ENCODE measurements around the gene UNCX.

Gene UNCX

GRCh38 chr7:1252540-1253090, 19.9 kb downstream of the UNCX start:
- no peak overlapping the region for H3K4me3 ChIP-seq (replicated peaks; ENCODE audit: low read depth, low read length)
- no peak for DNase-seq (ENCODE audit: low read depth)
- no peak for TF ChIP-seq CTCF (IDR thresholded peaks at IDR 0.05; ENCODE audit: low read length, missing control alignments)

GRCh38 chr7:1253681-1254181, 21.1 kb downstream of the UNCX start:
- TF ChIP-seq CTCF (IDR thresholded peaks at IDR 0.05; ENCODE audit: low read length, missing control alignments) = no peak
- no peak for DNase-seq (ENCODE audit: low read depth)
- no peak overlapping the region for H3K4me3 ChIP-seq (replicated peaks; ENCODE audit: low read depth, low read length)

GRCh38 chr7:1254281-1255079, 21.8 kb downstream of the UNCX start:
- H3K4me3 ChIP-seq (replicated peaks; ENCODE audit: low read depth, low read length) = no peak overlapping the region
- no peak for DNase-seq (ENCODE audit: low read depth)
- no peak for TF ChIP-seq CTCF (IDR thresholded peaks at IDR 0.05; ENCODE audit: low read length, missing control alignments)

GRCh38 chr7:1255080-1255816, 22.6 kb downstream of the UNCX start:
- no peak for DNase-seq (ENCODE audit: low read depth)
- TF ChIP-seq CTCF (IDR thresholded peaks at IDR 0.05; ENCODE audit: low read length, missing control alignments) = no peak
- H3K4me3 ChIP-seq (replicated peaks; ENCODE audit: low read depth, low read length) = no peak overlapping the region

- TF ChIP-seq CTCF (IDR thresholded peaks at IDR 0.05; ENCODE audit: low read length, missing control alignments) = no peak
- no peak for DNase-seq (ENCODE audit: low read depth)
- no peak overlapping the region for H3K4me3 ChIP-seq (replicated peaks; ENCODE audit: low read depth, low read length)
These were observed 23.2 kb downstream of the UNCX start for GRCh38 chr7:1255817-1256340.

GRCh38 chr7:1256621-1257020, 23.9 kb downstream of the UNCX start:
- DNase-seq (ENCODE audit: low read depth) = no peak
- TF ChIP-seq CTCF (IDR thresholded peaks at IDR 0.05; ENCODE audit: low read length, missing control alignments) = no peak
- no peak overlapping the region for H3K4me3 ChIP-seq (replicated peaks; ENCODE audit: low read depth, low read length)
